HCT116 (cell line): ENCODE measurements around the gene TMEM100. TPM values are rescaled to one million over a fixed set of nuclear protein-coding genes. Genes with fewer than 3 reads are reported as not detected.

Source experiments
- ATAC-seq: fragments of 200-7000 bp; cut with Tn5 transposase; 2 replicates; pipeline ENCODE4 v1.9.1; 2020; ENCODE audit warnings: mild to moderate bottlenecking, moderate library complexity
- BruUV-seq: library from RNA; stranded (reverse); fragments of 400-500 nt; replicated peaks from 2 replicates; lab custom pipeline; 2021; lab: Mats Ljungman, UMichigan
- CTCF ChIA-PET: fragments of 300-600 bp; sonication (Branson Sonifier 250); formaldehyde crosslinking; loops from one replicate; lab custom pipeline; 2021; ENCODE audit warnings: antibody characterized with exemption; lab: Charles Lee
- POLR2A ChIA-PET: fragments of 300-600, 350-600 bp; sonication (Branson Sonifier 250); formaldehyde crosslinking; loops from one replicate; lab custom pipeline; 2021; ENCODE audit warnings: antibody characterized with exemption; lab: Charles Lee
- RAD21 ChIA-PET, 2 experiments: fragments of 300-600 bp; sonication (Branson Sonifier 250); formaldehyde crosslinking; loops; one replicate each; lab custom pipeline; 2023; ENCODE audit warnings: low total read pairs in 2 of 2; ENCODE audit not compliant: uncharacterized antibody in 2 of 2, unreplicated experiment in 2 of 2, low non-redundant PET in 1 of 2; lab: Charles Lee
- DNase-seq: peaks from one replicate; pipeline ENCODE4 v3.0.0-alpha.2; 2010; ENCODE audit warnings: low read depth, low spot score
- H2AFZ ChIP-seq: fragments of 200-600 bp; shearing (Covaris generic), sonication (generic); 2 replicates; pipeline ENCODE4 v1.6.1; 2017; ENCODE audit warnings: low read depth, mixed run types, mixed read lengths, antibody characterized with exemption, low read length; ENCODE audit not compliant: poor library complexity, severe bottlenecking
- H3K27ac ChIP-seq: 2 replicates; pipeline ENCODE4 v1.5.1; 2012; ENCODE audit warnings: low read depth, low read length
- H3K27me3 ChIP-seq: fragments of 200-600 bp; sonication (generic); 2 replicates; pipeline ENCODE4 v1.6.1; 2016; ENCODE audit warnings: mixed run types, low read length, mixed read lengths; ENCODE audit not compliant: insufficient read depth
- H3K36me3 ChIP-seq, 2 experiments: fragments of 200-500 bp in 1 of 2; fragments of 200-600 bp in 1 of 2; sonication (Bioruptor generic) in 1 of 2; sonication (generic) in 1 of 2; 2 replicates each; pipeline versions ENCODE4 v1.5.1 to v1.6.1; 2014 to 2016; ENCODE audit warnings: low read length in 2 of 2, inconsistent platforms in 1 of 2, mixed read lengths in 1 of 2, mixed run types in 1 of 2; ENCODE audit not compliant: insufficient read depth in 2 of 2, control insufficient read depth in 1 of 2
- H3K4me1 ChIP-seq, 2 experiments: fragments of 200-600 bp in 1 of 2; sonication (generic) in 1 of 2; 2 replicates each; pipeline versions ENCODE4 v1.5.1 to v1.6.1; 2012 to 2017; ENCODE audit warnings: low read length in 2 of 2, inconsistent platforms in 1 of 2, mild to moderate bottlenecking in 1 of 2, mixed read lengths in 1 of 2, mixed run types in 1 of 2, moderate library complexity in 1 of 2; ENCODE audit not compliant: insufficient read depth in 2 of 2, control insufficient read depth in 1 of 2
- H3K4me2 ChIP-seq: fragments of 200-600 bp; sonication (generic); 2 replicates; pipeline ENCODE4 v1.6.1; 2017; ENCODE audit warnings: mixed run types, low read length, mixed read lengths
- H3K4me3 ChIP-seq, 2 experiments: fragments of 200-600 bp in 1 of 2; sonication (generic) in 1 of 2; replicated peaks in 1 of 2; 2 replicates each; pipeline ENCODE4 v1.5.1; 2011 to 2016; ENCODE audit warnings: low read length in 2 of 2, control low read depth in 1 of 2, low read depth in 1 of 2, mild to moderate bottlenecking in 1 of 2, mixed read lengths in 1 of 2, mixed run types in 1 of 2
- H3K79me2 ChIP-seq: fragments of 200-600 bp; sonication (generic); 2 replicates; pipeline ENCODE4 v1.6.1; 2017; ENCODE audit warnings: mild to moderate bottlenecking, mixed run types, low read length, moderate library complexity, mixed read lengths; ENCODE audit not compliant: insufficient read depth
- H3K9ac ChIP-seq: fragments of 200-600 bp; sonication (generic); 2 replicates; pipeline ENCODE4 v1.6.1; 2016; ENCODE audit warnings: low read length, mixed read lengths
- H3K9me2 ChIP-seq: fragments of 200-600 bp; sonication (generic), shearing (Covaris generic); 2 replicates; pipeline ENCODE4 v1.6.1; 2017; ENCODE audit warnings: mixed run types, mild to moderate bottlenecking, moderate library complexity; ENCODE audit not compliant: insufficient read depth
- H3K9me3 ChIP-seq, 2 experiments: fragments of 200-500 bp in 1 of 2; fragments of 200-600 bp in 1 of 2; sonication (Bioruptor generic) in 1 of 2; sonication (generic) in 1 of 2; 2 replicates each; pipeline ENCODE4 v1.6.1; 2014 to 2017; ENCODE audit warnings: low read length in 2 of 2, mixed read lengths in 2 of 2, inconsistent platforms in 1 of 2, low read depth in 1 of 2, mild to moderate bottlenecking in 1 of 2, mixed run types in 1 of 2, moderate library complexity in 1 of 2; ENCODE audit not compliant: control insufficient read depth in 1 of 2, insufficient read depth in 1 of 2
- H4K20me1 ChIP-seq: fragments of 200-600 bp; sonication (generic), shearing (Covaris generic); 2 replicates; pipeline ENCODE4 v1.6.1; 2017; ENCODE audit warnings: mixed run types, mild to moderate bottlenecking, moderate library complexity; ENCODE audit not compliant: insufficient read depth
- CEBPB ChIP-seq: IDR thresholded peaks from 2 replicates; pipeline ENCODE4 v1.6.1; 2012; ENCODE audit warnings: low read depth
- ELF1 ChIP-seq: IDR thresholded peaks from 2 replicates; pipeline ENCODE4 v1.6.1; 2012; ENCODE audit warnings: low read depth, borderline replicate concordance
- EZH2 ChIP-seq: fragments of 200-600 bp; sonication (generic); IDR thresholded peaks from 2 replicates; pipeline ENCODE4 v1.6.1; 2017; ENCODE audit warnings: antibody characterized with exemption, mixed run types
- EZH2phosphoT487 ChIP-seq: fragments of 200-600 bp; IDR thresholded peaks from 2 replicates; pipeline ENCODE4 v1.6.1; 2018; ENCODE audit warnings: antibody characterized with exemption, borderline replicate concordance
- FOSL1 ChIP-seq: IDR thresholded peaks from 2 replicates; pipeline ENCODE4 v1.6.1; 2012; ENCODE audit warnings: low read depth
- JUND ChIP-seq: IDR thresholded peaks from 2 replicates; pipeline ENCODE4 v1.6.1; 2012
- POLR2A ChIP-seq: IDR thresholded peaks from 2 replicates; pipeline ENCODE4 v1.7.0; 2011; ENCODE audit warnings: borderline replicate concordance; ENCODE audit not compliant: insufficient read depth, insufficient read length; ENCODE audit errors: extremely low read depth
- POLR2AphosphoS5 ChIP-seq: IDR thresholded peaks from 2 replicates; pipeline ENCODE4 v1.6.1; 2011; ENCODE audit warnings: mild to moderate bottlenecking, low read depth, low read length, moderate library complexity
- SP1 ChIP-seq: IDR thresholded peaks from 2 replicates; pipeline ENCODE4 v1.6.1; 2012; ENCODE audit warnings: low read depth
- SRF ChIP-seq: IDR thresholded peaks from 2 replicates; pipeline ENCODE4 v1.6.1; 2012; ENCODE audit warnings: low read depth
- TCF7L2 ChIP-seq: IDR thresholded peaks from 2 replicates; pipeline ENCODE4 v1.7.0; 2011; ENCODE audit warnings: borderline replicate concordance, inconsistent platforms; ENCODE audit not compliant: insufficient read depth, insufficient read length; ENCODE audit errors: extremely low read depth
- YY1 ChIP-seq: IDR thresholded peaks from 2 replicates; pipeline ENCODE4 v1.6.1; 2011; ENCODE audit warnings: low read length, low read depth, moderate library complexity, mild to moderate bottlenecking; ENCODE audit not compliant: insufficient replicate concordance; ENCODE audit errors: extremely low read depth
- ZFX ChIP-seq: fragments of 450-650 bp; IDR thresholded peaks from 2 replicates; pipeline ENCODE4 v1.6.1; 2017
- ZNF274 ChIP-seq: fragments of 200-500 bp; sonication (Bioruptor generic); IDR thresholded peaks from 2 replicates; pipeline ENCODE4 v1.6.1; 2014; ENCODE audit warnings: mild to moderate bottlenecking, low read depth, low read length, inconsistent platforms
- intact Hi-C: fragments of 100-400 bp; cut with micrococcal nuclease; formaldehyde crosslinking; loops from 2 replicates; pipeline ENCODE4 v1.10.0; 2022
- total RNA-seq: library from RNA; stranded (reverse); gene quantifications from one replicate; pipeline ENCODE4 v1.2.1, GENCODE V29; 2021; ENCODE audit not compliant: unreplicated experiment
- TF ChIP-seq, protein P1 (sequence below): IDR thresholded peaks from 2 replicates; pipeline ENCODE4 v1.6.1; 2012
- TF ChIP-seq, protein P2 (sequence below): IDR thresholded peaks from 2 replicates; pipeline ENCODE4 v1.6.1; 2011; ENCODE audit warnings: mild to moderate bottlenecking, low read length, moderate library complexity; ENCODE audit not compliant: insufficient replicate concordance; ENCODE audit errors: extremely low read depth
- TF ChIP-seq, protein P3 (sequence below): IDR thresholded peaks from 2 replicates; pipeline ENCODE4 v1.6.1; 2012

The TMEM100 gene
- total RNA-seq, 1 experiment from 2014 or later: not detected

DNA sequence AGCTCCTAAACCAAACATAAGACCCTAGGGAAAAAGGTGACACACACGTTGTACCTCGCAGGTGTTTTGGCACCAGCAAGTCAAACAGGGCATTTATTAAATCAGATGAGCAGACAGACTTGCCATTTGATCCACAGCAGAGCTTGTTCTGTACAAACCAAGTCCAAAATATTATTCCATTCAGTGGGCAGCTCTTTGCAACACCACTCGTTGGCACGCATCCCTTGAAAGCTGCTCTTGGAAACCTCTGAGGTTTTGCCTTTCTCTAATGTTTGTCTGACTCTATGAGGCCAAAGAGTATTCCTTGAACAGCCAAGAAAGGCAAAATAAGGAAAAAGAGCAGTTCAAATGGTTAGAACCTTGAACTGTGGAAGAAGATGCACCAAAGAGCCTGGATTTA lies 12.7 kb downstream of the TMEM100 start:
- peaks cover 2 to 4% of the 10 kb centered on the region in 2 experiments; a peak in 1 of 4 replicates for H3K4me1 ChIP-seq
- H3K9me2 ChIP-seq: no peaks in the 10 kb centered on the region
- POLR2A ChIA-PET: interaction anchor here (0.5 kb wide), 1 partner anchor 134 kb away, joined by 7 read pairs; no protein-coding TSS in a partner anchor
- TF ChIP-seq SRF (no peak), YY1 (no peak), FOSL1 (no peak)
- intact Hi-C loops: no loop called here
- no peak overlapping the region for H3K27ac ChIP-seq
- no peak for DNase-seq
- H3K9me3 ChIP-seq: no peaks in the 10 kb centered on the region
- H3K27me3 ChIP-seq: peaks cover 66% of the 10 kb centered on the region
- H3K4me3 ChIP-seq: no peak overlapping the region
- CTCF ChIA-PET: interaction anchor here (1.5 to 2.8 kb wide), 2 partner anchors 8 to 12 kb away, joined by 3 to 11 read pairs; partner anchors contain the start of gene TMEM100
- no peak overlapping the region for H3K4me2 ChIP-seq
- no peak overlapping the region for H2AFZ ChIP-seq
- no peaks in the 10 kb centered on the region for H3K36me3 ChIP-seq
- H3K79me2 ChIP-seq: no peaks in the 10 kb centered on the region
- no peaks in the 10 kb centered on the region for H4K20me1 ChIP-seq
- no peak overlapping the region for H3K9ac ChIP-seq
- RAD21 ChIA-PET: no interaction called here
- BruUV-seq: no TSS peak
- no peak for ATAC-seq

DNA sequence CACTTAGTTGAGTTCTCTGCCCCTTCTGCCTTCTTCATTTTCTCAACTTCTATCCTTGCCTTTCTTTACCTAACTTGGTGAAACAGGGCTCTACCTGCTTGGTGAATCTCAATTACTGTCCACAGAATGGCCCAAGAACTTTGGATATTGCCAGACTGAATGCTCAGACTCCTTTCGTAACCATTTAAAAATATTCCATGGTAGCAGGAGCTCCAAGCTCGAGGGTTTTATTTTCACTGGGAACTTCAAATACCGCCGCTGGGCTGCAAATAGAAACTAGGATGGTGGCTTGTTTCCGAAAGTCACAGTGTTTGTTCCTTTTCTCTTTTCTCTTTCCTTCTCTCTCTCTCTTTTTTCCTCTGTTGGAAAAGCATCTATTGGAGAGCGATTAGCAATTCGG lies 13.2 kb downstream of the TMEM100 start:
- Histone ChIP-seq H3K4me1 (peaks cover 2 to 4% of the 10 kb centered on the region in 2 experiments; a peak in 1 of 4 replicates), H3K4me2 (no peak overlapping the region), H2AFZ (no peak overlapping the region), H3K9ac (no peak overlapping the region), H3K27ac (no peak overlapping the region), H3K36me3 (no peaks in the 10 kb centered on the region), H3K9me2 (no peaks in the 10 kb centered on the region), H3K27me3 (peaks cover 71% of the 10 kb centered on the region), H3K9me3 (no peaks in the 10 kb centered on the region), H3K79me2 (no peaks in the 10 kb centered on the region), H4K20me1 (no peaks in the 10 kb centered on the region), H3K4me3 (no peak overlapping the region)
- no peak for ATAC-seq
- no peak for DNase-seq
- CTCF ChIA-PET: interaction anchor here (1.5 to 2.8 kb wide), 2 partner anchors 9 to 13 kb away, joined by 3 to 11 read pairs; partner anchors contain the start of gene TMEM100
- intact Hi-C loops: no loop called here
- RAD21 ChIA-PET: no interaction called here
- POLR2A ChIA-PET: interaction anchor here (0.5 kb wide), 1 partner anchor 133 kb away, joined by 7 read pairs; no protein-coding TSS in a partner anchor
- BruUV-seq: no TSS peak
- no peak for TF ChIP-seq EZH2
- TF ChIP-seq TCF7L2: no peak
- no peak for TF ChIP-seq ZNF274
- no peak for TF ChIP-seq FOSL1
- TF ChIP-seq POLR2AphosphoS5: no peak
- TF ChIP-seq, protein P1, sequence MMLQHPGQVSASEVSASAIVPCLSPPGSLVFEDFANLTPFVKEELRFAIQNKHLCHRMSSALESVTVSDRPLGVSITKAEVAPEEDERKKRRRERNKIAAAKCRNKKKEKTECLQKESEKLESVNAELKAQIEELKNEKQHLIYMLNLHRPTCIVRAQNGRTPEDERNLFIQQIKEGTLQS: no peak
- TF ChIP-seq ZFX: no peak
- TF ChIP-seq, protein P2, sequence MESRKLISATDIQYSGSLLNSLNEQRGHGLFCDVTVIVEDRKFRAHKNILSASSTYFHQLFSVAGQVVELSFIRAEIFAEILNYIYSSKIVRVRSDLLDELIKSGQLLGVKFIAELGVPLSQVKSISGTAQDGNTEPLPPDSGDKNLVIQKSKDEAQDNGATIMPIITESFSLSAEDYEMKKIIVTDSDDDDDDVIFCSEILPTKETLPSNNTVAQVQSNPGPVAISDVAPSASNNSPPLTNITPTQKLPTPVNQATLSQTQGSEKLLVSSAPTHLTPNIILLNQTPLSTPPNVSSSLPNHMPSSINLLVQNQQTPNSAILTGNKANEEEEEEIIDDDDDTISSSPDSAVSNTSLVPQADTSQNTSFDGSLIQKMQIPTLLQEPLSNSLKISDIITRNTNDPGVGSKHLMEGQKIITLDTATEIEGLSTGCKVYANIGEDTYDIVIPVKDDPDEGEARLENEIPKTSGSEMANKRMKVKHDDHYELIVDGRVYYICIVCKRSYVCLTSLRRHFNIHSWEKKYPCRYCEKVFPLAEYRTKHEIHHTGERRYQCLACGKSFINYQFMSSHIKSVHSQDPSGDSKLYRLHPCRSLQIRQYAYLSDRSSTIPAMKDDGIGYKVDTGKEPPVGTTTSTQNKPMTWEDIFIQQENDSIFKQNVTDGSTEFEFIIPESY: no peak
- no peak for TF ChIP-seq CEBPB
- TF ChIP-seq SP1: no peak
- TF ChIP-seq EZH2phosphoT487: no peak
- TF ChIP-seq, protein P3, sequence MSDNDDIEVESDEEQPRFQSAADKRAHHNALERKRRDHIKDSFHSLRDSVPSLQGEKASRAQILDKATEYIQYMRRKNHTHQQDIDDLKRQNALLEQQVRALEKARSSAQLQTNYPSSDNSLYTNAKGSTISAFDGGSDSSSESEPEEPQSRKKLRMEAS: no peak
- TF ChIP-seq JUND: no peak
- TF ChIP-seq POLR2A: no peak
- TF ChIP-seq YY1: no peak
- no peak for TF ChIP-seq ELF1
